WTC11 (cell line): ENCODE results near the gene TAF1B. TPM values are rescaled to one million over a fixed set of nuclear protein-coding genes. Genes with fewer than 3 reads are reported as not detected.

Experiments
- ATAC-seq: fragments of 200-7000 bp; cut with Tn5 transposase; 2 replicates; pipeline ENCODE4 v1.10.0; 2021; ENCODE audit warnings: mild to moderate bottlenecking, moderate library complexity
- CTCF ChIA-PET: fragments of 300-600 bp; sonication (Branson Sonifier 250); formaldehyde crosslinking; loops from one replicate; lab custom pipeline; 2021; ENCODE audit warnings: antibody characterized with exemption; lab: Charles Lee
- POLR2A ChIA-PET: fragments of 350-600 bp; sonication (Branson Sonifier 250); formaldehyde crosslinking; loops from one replicate; lab custom pipeline; 2021; ENCODE audit warnings: antibody characterized with exemption; lab: Charles Lee
- DNase-seq: peaks from one replicate; pipeline ENCODE4 v3.0.0; 2021; ENCODE audit warnings: low spot score
- H3K27ac Mint-ChIP-seq: 2 replicates; pipeline ENCODE4 v1.8.0; 2021; ENCODE audit warnings: mixed read lengths
- H3K27me3 Mint-ChIP-seq: 2 replicates; pipeline ENCODE4 v1.8.0; 2021; ENCODE audit warnings: low read depth, mild to moderate bottlenecking, moderate library complexity, mixed read lengths
- H3K36me3 Mint-ChIP-seq: 2 replicates; pipeline ENCODE4 v1.8.0; 2021; ENCODE audit warnings: mixed read lengths
- H3K4me1 Mint-ChIP-seq: 2 replicates; pipeline ENCODE4 v1.8.0; 2022; ENCODE audit warnings: mixed read lengths
- H3K4me3 Mint-ChIP-seq: 2 replicates; pipeline ENCODE4 v1.8.0; 2021; ENCODE audit warnings: mild to moderate bottlenecking, moderate library complexity, mixed read lengths
- H3K9me3 Mint-ChIP-seq: 2 replicates; pipeline ENCODE4 v1.8.0; 2021; ENCODE audit warnings: mixed read lengths
- CBFB ChIP-seq: sonication (generic); formaldehyde crosslinking; IDR thresholded peaks from 2 replicates; pipeline ENCODE4 v1.8.1; 2022; ENCODE audit warnings: mild to moderate bottlenecking, low read depth, missing genetic modification reagents
- CREB1 ChIP-seq: sonication (generic); formaldehyde crosslinking; IDR thresholded peaks from 2 replicates; pipeline ENCODE4 v1.8.0; 2023; ENCODE audit warnings: mild to moderate bottlenecking, missing genetic modification reagents
- EMX1 ChIP-seq: fragments of 250-450 bp; sonication (Bioruptor Pico); IDR thresholded peaks from 2 replicates; pipeline ENCODE4 v1.8.0; 2021; ENCODE audit warnings: mild to moderate bottlenecking
- GTF2I ChIP-seq: fragments of 250-450 bp; sonication (Bioruptor Pico); conservative IDR thresholded peaks from 2 replicates; pipeline ENCODE4 v1.4.0; 2021; ENCODE audit warnings: mild to moderate bottlenecking
- HMGA2 ChIP-seq: fragments of 250-450 bp; sonication (Bioruptor Pico); IDR thresholded peaks from 2 replicates; pipeline ENCODE4 v1.4.0; 2021; ENCODE audit warnings: mild to moderate bottlenecking, moderate library complexity
- MYBL2 ChIP-seq: sonication (generic); formaldehyde crosslinking; IDR thresholded peaks from 2 replicates; pipeline ENCODE4 v1.8.1; 2023; ENCODE audit warnings: mild to moderate bottlenecking, moderate library complexity, missing genetic modification reagents
- NR2C2 ChIP-seq: sonication (generic); formaldehyde crosslinking; IDR thresholded peaks from 2 replicates; pipeline ENCODE4 v1.8.0; 2022; ENCODE audit warnings: mild to moderate bottlenecking, missing genetic modification reagents
- ZBTB21 ChIP-seq: sonication (generic); formaldehyde crosslinking; IDR thresholded peaks from 2 replicates; pipeline ENCODE4 v1.8.1; 2023; ENCODE audit warnings: mild to moderate bottlenecking, missing genetic modification reagents, borderline replicate concordance
- ZNF121 ChIP-seq: sonication (generic); formaldehyde crosslinking; IDR thresholded peaks from 2 replicates; pipeline ENCODE4 v1.8.0; 2023; ENCODE audit warnings: missing genetic modification reagents
- ZNF138 ChIP-seq: sonication (generic); formaldehyde crosslinking; conservative IDR thresholded peaks from 2 replicates; pipeline ENCODE4 v1.8.1; 2022; ENCODE audit warnings: mild to moderate bottlenecking, moderate library complexity, missing genetic modification reagents
- ZNF416 ChIP-seq: fragments of 250-450 bp; sonication (Bioruptor Pico); IDR thresholded peaks from 2 replicates; pipeline ENCODE4 v1.9.0; 2021; ENCODE audit warnings: mild to moderate bottlenecking, inconsistent platforms
- ZNF423 ChIP-seq: fragments of 250-450 bp; sonication (Bioruptor Pico); IDR thresholded peaks from 2 replicates; pipeline ENCODE4 v2.1.2; 2022; ENCODE audit warnings: mild to moderate bottlenecking, moderate library complexity
- total RNA-seq: library from RNA; stranded (reverse); gene quantifications from 3 replicates; pipeline ENCODE4 v1.2.3, GENCODE V29; 2021
- TF ChIP-seq, protein P1 (sequence below): sonication (generic); formaldehyde crosslinking; IDR thresholded peaks from 2 replicates; pipeline ENCODE4 v1.8.0; 2023; ENCODE audit warnings: missing genetic modification reagents, mild to moderate bottlenecking, borderline replicate concordance
- TF ChIP-seq, protein P2 (sequence below): sonication (generic); formaldehyde crosslinking; IDR thresholded peaks from 2 replicates; pipeline ENCODE4 v1.8.1; 2023; ENCODE audit warnings: mild to moderate bottlenecking, missing genetic modification reagents, moderate library complexity
- TF ChIP-seq, protein P3 (sequence below): sonication (generic); formaldehyde crosslinking; IDR thresholded peaks from 2 replicates; pipeline ENCODE4 v1.8.1; 2023; ENCODE audit warnings: mild to moderate bottlenecking, missing genetic modification reagents
- TF ChIP-seq, protein P4 (sequence below): fragments of 250-450 bp; sonication (Bioruptor Pico); IDR thresholded peaks from 2 replicates; pipeline ENCODE4 v1.8.0; 2021; ENCODE audit warnings: mild to moderate bottlenecking
- TF ChIP-seq, protein P5 (sequence below): sonication (generic); formaldehyde crosslinking; IDR thresholded peaks from 2 replicates; pipeline ENCODE4 v1.8.0; 2022; ENCODE audit warnings: mild to moderate bottlenecking, missing genetic modification reagents
- TF ChIP-seq, protein P6 (sequence below): sonication (generic); formaldehyde crosslinking; IDR thresholded peaks from 2 replicates; pipeline ENCODE4 v1.8.0; 2023; ENCODE audit warnings: mild to moderate bottlenecking, missing genetic modification reagents
- TF ChIP-seq, protein P7 (sequence below): fragments of 200-600 bp; IDR thresholded peaks from 2 replicates; pipeline ENCODE4 v1.8.0; 2022; ENCODE audit warnings: antibody characterized with exemption
- TF ChIP-seq, protein P8 (sequence below): sonication (generic); formaldehyde crosslinking; IDR thresholded peaks from 2 replicates; pipeline ENCODE4 v1.8.0; 2022; ENCODE audit warnings: mild to moderate bottlenecking, missing genetic modification reagents

The TAF1B gene
- total RNA-seq, 1 experiment from 2014 or later = 28.8 TPM

DNA sequence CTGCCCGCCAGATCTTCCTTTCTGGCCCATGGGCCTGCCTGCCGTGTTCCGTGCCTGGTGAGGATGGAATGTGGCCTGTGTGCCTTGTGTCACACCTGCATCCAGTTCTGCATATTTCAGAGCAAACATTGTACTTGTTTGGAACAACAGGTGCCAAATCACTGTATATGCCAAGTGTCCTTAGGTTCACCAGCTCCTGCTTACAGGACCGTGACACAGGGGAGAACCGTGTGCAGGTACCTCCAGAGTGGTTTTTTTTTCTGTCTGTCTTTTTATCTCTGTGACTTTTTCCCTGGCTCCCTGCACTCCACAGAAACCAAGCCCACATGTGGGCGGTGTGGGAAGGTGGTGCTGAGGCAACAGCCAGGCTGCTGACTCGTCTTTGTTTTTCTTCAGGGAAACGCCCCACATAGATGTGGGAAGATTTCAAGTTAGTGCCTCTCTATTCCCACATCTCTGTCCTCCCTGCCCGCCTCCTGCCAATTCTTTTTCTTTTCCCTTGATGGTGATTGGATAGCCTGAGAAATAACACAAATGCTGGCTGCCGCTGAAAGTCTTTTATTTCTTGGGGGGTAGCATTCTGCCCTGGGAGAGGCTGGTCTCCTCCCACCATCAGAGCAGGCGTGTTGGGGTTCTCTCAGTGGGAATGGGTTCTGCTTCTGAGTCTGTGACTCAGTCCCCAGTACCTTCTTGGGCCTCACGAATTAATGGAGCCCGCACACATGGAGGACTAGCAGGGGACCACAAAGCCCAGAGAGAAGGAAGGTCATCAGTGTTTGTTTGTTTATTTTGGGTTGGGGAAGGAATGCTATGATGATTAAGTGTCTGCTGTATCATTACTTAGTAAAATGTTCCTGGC lies 129.6 kb downstream of the TAF1B start:
- CTCF ChIA-PET = interaction anchor here (1.0 to 5.8 kb wide), 4 partner anchors 11 to 159 kb away, joined by 3 to 50 read pairs (median 8); no protein-coding TSS in a partner anchor
- no peak for ATAC-seq
- H3K9me3 Mint-ChIP-seq = no peaks in the 10 kb centered on the region
- H3K27me3 Mint-ChIP-seq = no peaks in the 10 kb centered on the region
- TF ChIP-seq ZBTB21 (CRISPR knock-in tag) (no peak), ZNF416 (CRISPR knock-in tag) (no peak), GTF2I (CRISPR knock-in tag) (no peak), ZNF121 (no peak), MYBL2 (no peak), HMGA2 (CRISPR knock-in tag) (no peak), CREB1 (CRISPR knock-in tag) (no peak), ZNF138 (CRISPR knock-in tag) (no peak), ZNF423 (CRISPR knock-in tag) (no peak), NR2C2 (CRISPR knock-in tag) (no peak), CBFB (CRISPR knock-in tag) (no peak), EMX1 (CRISPR knock-in tag) (no peak)
- TF ChIP-seq, protein P1, sequence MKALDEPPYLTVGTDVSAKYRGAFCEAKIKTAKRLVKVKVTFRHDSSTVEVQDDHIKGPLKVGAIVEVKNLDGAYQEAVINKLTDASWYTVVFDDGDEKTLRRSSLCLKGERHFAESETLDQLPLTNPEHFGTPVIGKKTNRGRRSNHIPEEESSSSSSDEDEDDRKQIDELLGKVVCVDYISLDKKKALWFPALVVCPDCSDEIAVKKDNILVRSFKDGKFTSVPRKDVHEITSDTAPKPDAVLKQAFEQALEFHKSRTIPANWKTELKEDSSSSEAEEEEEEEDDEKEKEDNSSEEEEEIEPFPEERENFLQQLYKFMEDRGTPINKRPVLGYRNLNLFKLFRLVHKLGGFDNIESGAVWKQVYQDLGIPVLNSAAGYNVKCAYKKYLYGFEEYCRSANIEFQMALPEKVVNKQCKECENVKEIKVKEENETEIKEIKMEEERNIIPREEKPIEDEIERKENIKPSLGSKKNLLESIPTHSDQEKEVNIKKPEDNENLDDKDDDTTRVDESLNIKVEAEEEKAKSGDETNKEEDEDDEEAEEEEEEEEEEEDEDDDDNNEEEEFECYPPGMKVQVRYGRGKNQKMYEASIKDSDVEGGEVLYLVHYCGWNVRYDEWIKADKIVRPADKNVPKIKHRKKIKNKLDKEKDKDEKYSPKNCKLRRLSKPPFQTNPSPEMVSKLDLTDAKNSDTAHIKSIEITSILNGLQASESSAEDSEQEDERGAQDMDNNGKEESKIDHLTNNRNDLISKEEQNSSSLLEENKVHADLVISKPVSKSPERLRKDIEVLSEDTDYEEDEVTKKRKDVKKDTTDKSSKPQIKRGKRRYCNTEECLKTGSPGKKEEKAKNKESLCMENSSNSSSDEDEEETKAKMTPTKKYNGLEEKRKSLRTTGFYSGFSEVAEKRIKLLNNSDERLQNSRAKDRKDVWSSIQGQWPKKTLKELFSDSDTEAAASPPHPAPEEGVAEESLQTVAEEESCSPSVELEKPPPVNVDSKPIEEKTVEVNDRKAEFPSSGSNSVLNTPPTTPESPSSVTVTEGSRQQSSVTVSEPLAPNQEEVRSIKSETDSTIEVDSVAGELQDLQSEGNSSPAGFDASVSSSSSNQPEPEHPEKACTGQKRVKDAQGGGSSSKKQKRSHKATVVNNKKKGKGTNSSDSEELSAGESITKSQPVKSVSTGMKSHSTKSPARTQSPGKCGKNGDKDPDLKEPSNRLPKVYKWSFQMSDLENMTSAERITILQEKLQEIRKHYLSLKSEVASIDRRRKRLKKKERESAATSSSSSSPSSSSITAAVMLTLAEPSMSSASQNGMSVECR (CRISPR knock-in tag) = no peak
- TF ChIP-seq, protein P2, sequence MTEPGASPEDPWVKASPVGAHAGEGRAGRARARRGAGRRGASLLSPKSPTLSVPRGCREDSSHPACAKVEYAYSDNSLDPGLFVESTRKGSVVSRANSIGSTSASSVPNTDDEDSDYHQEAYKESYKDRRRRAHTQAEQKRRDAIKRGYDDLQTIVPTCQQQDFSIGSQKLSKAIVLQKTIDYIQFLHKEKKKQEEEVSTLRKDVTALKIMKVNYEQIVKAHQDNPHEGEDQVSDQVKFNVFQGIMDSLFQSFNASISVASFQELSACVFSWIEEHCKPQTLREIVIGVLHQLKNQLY (CRISPR knock-in tag) = no peak
- TF ChIP-seq, protein P3, sequence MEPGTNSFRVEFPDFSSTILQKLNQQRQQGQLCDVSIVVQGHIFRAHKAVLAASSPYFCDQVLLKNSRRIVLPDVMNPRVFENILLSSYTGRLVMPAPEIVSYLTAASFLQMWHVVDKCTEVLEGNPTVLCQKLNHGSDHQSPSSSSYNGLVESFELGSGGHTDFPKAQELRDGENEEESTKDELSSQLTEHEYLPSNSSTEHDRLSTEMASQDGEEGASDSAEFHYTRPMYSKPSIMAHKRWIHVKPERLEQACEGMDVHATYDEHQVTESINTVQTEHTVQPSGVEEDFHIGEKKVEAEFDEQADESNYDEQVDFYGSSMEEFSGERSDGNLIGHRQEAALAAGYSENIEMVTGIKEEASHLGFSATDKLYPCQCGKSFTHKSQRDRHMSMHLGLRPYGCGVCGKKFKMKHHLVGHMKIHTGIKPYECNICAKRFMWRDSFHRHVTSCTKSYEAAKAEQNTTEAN = no peak
- TF ChIP-seq, protein P4, sequence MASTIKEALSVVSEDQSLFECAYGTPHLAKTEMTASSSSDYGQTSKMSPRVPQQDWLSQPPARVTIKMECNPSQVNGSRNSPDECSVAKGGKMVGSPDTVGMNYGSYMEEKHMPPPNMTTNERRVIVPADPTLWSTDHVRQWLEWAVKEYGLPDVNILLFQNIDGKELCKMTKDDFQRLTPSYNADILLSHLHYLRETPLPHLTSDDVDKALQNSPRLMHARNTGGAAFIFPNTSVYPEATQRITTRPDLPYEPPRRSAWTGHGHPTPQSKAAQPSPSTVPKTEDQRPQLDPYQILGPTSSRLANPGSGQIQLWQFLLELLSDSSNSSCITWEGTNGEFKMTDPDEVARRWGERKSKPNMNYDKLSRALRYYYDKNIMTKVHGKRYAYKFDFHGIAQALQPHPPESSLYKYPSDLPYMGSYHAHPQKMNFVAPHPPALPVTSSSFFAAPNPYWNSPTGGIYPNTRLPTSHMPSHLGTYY (CRISPR knock-in tag) = no peak
- TF ChIP-seq, protein P5, sequence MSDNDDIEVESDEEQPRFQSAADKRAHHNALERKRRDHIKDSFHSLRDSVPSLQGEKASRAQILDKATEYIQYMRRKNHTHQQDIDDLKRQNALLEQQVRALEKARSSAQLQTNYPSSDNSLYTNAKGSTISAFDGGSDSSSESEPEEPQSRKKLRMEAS (CRISPR knock-in tag) = no peak
- TF ChIP-seq, protein P6, sequence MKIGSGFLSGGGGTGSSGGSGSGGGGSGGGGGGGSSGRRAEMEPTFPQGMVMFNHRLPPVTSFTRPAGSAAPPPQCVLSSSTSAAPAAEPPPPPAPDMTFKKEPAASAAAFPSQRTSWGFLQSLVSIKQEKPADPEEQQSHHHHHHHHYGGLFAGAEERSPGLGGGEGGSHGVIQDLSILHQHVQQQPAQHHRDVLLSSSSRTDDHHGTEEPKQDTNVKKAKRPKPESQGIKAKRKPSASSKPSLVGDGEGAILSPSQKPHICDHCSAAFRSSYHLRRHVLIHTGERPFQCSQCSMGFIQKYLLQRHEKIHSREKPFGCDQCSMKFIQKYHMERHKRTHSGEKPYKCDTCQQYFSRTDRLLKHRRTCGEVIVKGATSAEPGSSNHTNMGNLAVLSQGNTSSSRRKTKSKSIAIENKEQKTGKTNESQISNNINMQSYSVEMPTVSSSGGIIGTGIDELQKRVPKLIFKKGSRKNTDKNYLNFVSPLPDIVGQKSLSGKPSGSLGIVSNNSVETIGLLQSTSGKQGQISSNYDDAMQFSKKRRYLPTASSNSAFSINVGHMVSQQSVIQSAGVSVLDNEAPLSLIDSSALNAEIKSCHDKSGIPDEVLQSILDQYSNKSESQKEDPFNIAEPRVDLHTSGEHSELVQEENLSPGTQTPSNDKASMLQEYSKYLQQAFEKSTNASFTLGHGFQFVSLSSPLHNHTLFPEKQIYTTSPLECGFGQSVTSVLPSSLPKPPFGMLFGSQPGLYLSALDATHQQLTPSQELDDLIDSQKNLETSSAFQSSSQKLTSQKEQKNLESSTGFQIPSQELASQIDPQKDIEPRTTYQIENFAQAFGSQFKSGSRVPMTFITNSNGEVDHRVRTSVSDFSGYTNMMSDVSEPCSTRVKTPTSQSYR (CRISPR knock-in tag) = no peak
- TF ChIP-seq, protein P7, sequence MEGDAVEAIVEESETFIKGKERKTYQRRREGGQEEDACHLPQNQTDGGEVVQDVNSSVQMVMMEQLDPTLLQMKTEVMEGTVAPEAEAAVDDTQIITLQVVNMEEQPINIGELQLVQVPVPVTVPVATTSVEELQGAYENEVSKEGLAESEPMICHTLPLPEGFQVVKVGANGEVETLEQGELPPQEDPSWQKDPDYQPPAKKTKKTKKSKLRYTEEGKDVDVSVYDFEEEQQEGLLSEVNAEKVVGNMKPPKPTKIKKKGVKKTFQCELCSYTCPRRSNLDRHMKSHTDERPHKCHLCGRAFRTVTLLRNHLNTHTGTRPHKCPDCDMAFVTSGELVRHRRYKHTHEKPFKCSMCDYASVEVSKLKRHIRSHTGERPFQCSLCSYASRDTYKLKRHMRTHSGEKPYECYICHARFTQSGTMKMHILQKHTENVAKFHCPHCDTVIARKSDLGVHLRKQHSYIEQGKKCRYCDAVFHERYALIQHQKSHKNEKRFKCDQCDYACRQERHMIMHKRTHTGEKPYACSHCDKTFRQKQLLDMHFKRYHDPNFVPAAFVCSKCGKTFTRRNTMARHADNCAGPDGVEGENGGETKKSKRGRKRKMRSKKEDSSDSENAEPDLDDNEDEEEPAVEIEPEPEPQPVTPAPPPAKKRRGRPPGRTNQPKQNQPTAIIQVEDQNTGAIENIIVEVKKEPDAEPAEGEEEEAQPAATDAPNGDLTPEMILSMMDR = no peak
- TF ChIP-seq, protein P8, sequence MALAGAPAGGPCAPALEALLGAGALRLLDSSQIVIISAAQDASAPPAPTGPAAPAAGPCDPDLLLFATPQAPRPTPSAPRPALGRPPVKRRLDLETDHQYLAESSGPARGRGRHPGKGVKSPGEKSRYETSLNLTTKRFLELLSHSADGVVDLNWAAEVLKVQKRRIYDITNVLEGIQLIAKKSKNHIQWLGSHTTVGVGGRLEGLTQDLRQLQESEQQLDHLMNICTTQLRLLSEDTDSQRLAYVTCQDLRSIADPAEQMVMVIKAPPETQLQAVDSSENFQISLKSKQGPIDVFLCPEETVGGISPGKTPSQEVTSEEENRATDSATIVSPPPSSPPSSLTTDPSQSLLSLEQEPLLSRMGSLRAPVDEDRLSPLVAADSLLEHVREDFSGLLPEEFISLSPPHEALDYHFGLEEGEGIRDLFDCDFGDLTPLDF (CRISPR knock-in tag) = no peak
- TF ChIP-seq, all 79 proteins: peak for 0
- Mint-ChIP-seq H3K4me1 (peaks cover 5% of the 10 kb centered on the region; the same call in 1 of the 2 replicates), H3K27ac (peak overlapping the region; percentile 38), H3K36me3 (no peaks in the 10 kb centered on the region), H3K4me3 (no peak overlapping the region)
- POLR2A ChIA-PET = no interaction called here
- no peak for DNase-seq
